ENCODE results near the gene BICDL2. TPM values are rescaled to one million over a fixed set of nuclear protein-coding genes. Genes with fewer than 3 reads are reported as not detected.

The BICDL2 gene
- total and polyA plus RNA-seq, 9 of the 15 experiments (the other 6 are each of a cell fraction or from before 2014, with no cell fraction given) = 0.09 to 0.28 (median 0.09) TPM; not detected in 6

DNA sequence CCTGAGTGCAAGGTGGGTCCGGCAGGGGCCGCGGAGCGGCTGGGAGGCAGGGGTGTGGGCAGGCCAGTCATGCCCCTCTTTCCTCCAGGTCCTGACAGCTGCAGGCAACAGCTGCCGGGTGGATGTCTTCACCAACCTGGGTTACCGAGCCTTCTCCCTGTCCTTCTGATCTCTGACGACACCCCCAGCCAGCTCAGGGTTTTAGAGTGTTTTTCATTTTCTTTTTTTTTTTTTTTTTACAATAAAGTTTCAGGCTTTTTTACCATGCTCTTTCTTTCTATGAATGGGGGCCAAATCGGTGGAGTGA is 9.3 kb downstream of the BICDL2 start:
- no peaks in the 10 kb centered on the region for H3K9me1 ChIP-seq (ENCODE audit: control insufficient read depth, insufficient read depth, low read length)
- H3K79me2 ChIP-seq (ENCODE audit: control insufficient read depth, insufficient read depth, low read length) = peaks cover 19% of the 10 kb centered on the region
- H3K36me3 ChIP-seq (ENCODE audit: control insufficient read depth, insufficient read depth, low read length) = peaks cover 29% of the 10 kb centered on the region; the same call in 2 of the 3 replicates
- FAIRE-seq (no peak), DNase-seq (ENCODE audit: extremely low read depth in 1 of 4, low spot score in 3 of 4) (no peak), ATAC-seq (no peak)
- WGBS (ENCODE audit: insufficient coverage, low coverage, missing lambda C conversion rate) = 82% methylated on average over 8 of the region's 8 CpGs
- peaks cover 13% of the 10 kb centered on the region; the same call in 1 of the 2 replicates for H4K20me1 ChIP-seq (replicated peaks; ENCODE audit: control insufficient read depth, insufficient read depth, low read length)
- intact Hi-C loops (cut with micrococcal nuclease) = loop anchor here (10.0 kb wide), 1 partner anchor 63 kb away; the partner anchor contains the start of genes KREMEN2 and PAQR4
- H3K4me3 ChIP-seq = no peak overlapping the region
- in situ Hi-C loops (cut with MboI) = no loop called here
- no peak for TF ChIP-seq LARP7 (IDR thresholded peaks at IDR 0.05)
- TF ChIP-seq, protein P1, sequence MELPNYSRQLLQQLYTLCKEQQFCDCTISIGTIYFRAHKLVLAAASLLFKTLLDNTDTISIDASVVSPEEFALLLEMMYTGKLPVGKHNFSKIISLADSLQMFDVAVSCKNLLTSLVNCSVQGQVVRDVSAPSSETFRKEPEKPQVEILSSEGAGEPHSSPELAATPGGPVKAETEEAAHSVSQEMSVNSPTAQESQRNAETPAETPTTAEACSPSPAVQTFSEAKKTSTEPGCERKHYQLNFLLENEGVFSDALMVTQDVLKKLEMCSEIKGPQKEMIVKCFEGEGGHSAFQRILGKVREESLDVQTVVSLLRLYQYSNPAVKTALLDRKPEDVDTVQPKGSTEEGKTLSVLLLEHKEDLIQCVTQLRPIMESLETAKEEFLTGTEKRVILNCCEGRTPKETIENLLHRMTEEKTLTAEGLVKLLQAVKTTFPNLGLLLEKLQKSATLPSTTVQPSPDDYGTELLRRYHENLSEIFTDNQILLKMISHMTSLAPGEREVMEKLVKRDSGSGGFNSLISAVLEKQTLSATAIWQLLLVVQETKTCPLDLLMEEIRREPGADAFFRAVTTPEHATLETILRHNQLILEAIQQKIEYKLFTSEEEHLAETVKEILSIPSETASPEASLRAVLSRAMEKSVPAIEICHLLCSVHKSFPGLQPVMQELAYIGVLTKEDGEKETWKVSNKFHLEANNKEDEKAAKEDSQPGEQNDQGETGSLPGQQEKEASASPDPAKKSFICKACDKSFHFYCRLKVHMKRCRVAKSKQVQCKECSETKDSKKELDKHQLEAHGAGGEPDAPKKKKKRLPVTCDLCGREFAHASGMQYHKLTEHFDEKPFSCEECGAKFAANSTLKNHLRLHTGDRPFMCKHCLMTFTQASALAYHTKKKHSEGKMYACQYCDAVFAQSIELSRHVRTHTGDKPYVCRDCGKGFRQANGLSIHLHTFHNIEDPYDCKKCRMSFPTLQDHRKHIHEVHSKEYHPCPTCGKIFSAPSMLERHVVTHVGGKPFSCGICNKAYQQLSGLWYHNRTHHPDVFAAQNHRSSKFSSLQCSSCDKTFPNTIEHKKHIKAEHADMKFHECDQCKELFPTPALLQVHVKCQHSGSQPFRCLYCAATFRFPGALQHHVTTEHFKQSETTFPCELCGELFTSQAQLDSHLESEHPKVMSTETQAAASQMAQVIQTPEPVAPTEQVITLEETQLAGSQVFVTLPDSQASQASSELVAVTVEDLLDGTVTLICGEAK (IDR thresholded peaks at IDR 0.05) = 0 out of 2 replicates have a peak, but pooled peaks have one; percentile 14
- TF ChIP-seq, protein P1 (CRISPR knock-in tag; IDR thresholded peaks at IDR 0.05) = peak; percentile 61; the same call in 1 of the 2 replicates
- H3K4me1 ChIP-seq (replicated peaks in 1 of 2; ENCODE audit: control insufficient read depth in 2 of 2, insufficient read depth in 2 of 2, low read length in 2 of 2) = peaks cover 24 to 81% of the 10 kb centered on the region in 2 experiments
- no peak overlapping the region for H2AFZ ChIP-seq (ENCODE audit: low read depth, low read length)
- POLR2A ChIA-PET = interaction anchor here (0.6 to 1.9 kb wide), 7 partner anchors 19 to 130 kb away, joined by 3 to 6 read pairs (median 4); no protein-coding TSS in a partner anchor
- H3K4me2 ChIP-seq (ENCODE audit: insufficient read depth, low read length) = no peak overlapping the region
- H3K27me3 ChIP-seq (ENCODE audit: control insufficient read depth in 2 of 2, insufficient read depth in 2 of 2, low read length in 2 of 2) = peaks cover 12 to 32% of the 10 kb centered on the region in 2 experiments; a peak in 4 of 5 replicates
- CTCF ChIA-PET (ENCODE audit: low intra/inter-chr PET ratio) = interaction anchor here (0.8 kb wide), 1 partner anchor 24 kb away, joined by 3 read pairs; no protein-coding TSS in a partner anchor
- BruUV-seq (replicated peaks) = no TSS peak
- no peaks in the 10 kb centered on the region for H3K9me3 ChIP-seq (replicated peaks; ENCODE audit: control insufficient read depth, insufficient read depth, low read depth, low read length)
- peak overlapping the region in 1 of 2 experiments; percentile 31; a peak in 2 of 4 replicates for H3K9ac ChIP-seq (ENCODE audit: insufficient read depth in 1 of 2, low read depth in 2 of 2, low read length in 2 of 2)
- no peak overlapping the region for H3K27ac ChIP-seq (ENCODE audit: extremely low read depth, low read depth, low read length)

Data from K562 (cell line).